ENCODE measurements around the gene CYRIA.

CYRIA gene

GRCh38 chr2:16640001-16640700, 25.5 kb downstream of the CYRIA start:
- no peak overlapping the region for H3K27ac ChIP-seq (ENCODE audit: low read depth, low read length, poor library complexity, severe bottlenecking)
- H3K27me3 ChIP-seq (ENCODE audit: insufficient read depth, low read length) = no peaks in the 10 kb centered on the region
- H3K79me2 ChIP-seq (ENCODE audit: insufficient read depth, low read length) = no peaks in the 10 kb centered on the region
- no peaks in the 10 kb centered on the region for H3K9me3 ChIP-seq (ENCODE audit: low read length)
- no peaks in the 10 kb centered on the region for H3F3A ChIP-seq (ENCODE audit: insufficient read depth, low read length)
- H2AFZ ChIP-seq (ENCODE audit: low read length) = no peak overlapping the region
- H3K4me1 ChIP-seq (ENCODE audit: insufficient read depth, low read length, severe bottlenecking) = peaks cover 44% of the 10 kb centered on the region
- H3K4me2 ChIP-seq (ENCODE audit: low read length) = no peak overlapping the region
- H4K20me1 ChIP-seq (ENCODE audit: insufficient read depth, low read length) = no peaks in the 10 kb centered on the region
- H3K9me2 ChIP-seq (ENCODE audit: low read depth, low read length) = no peaks in the 10 kb centered on the region
- H3K9ac ChIP-seq (ENCODE audit: low read length) = no peak overlapping the region
- H3K36me3 ChIP-seq (ENCODE audit: insufficient read depth, low read length) = peaks cover 5% of the 10 kb centered on the region
- no peak overlapping the region for H3K4me3 ChIP-seq (ENCODE audit: low read depth, low read length, poor library complexity, severe bottlenecking)
- no peak for TF ChIP-seq CTCF (IDR thresholded peaks at IDR 0.05; ENCODE audit: low read length)
- TF ChIP-seq EZH2 (IDR thresholded peaks at IDR 0.05; ENCODE audit: borderline replicate concordance, low read length) = no peak

GRCh38 chr2:16639431-16639830, 26.2 kb downstream of the CYRIA start:
- no peak overlapping the region; the same call in 1 of the 2 replicates for H3K4me2 ChIP-seq (ENCODE audit: low read length)
- no peaks in the 10 kb centered on the region for H3F3A ChIP-seq (ENCODE audit: insufficient read depth, low read length)
- no peak overlapping the region for H3K27ac ChIP-seq (ENCODE audit: low read depth, low read length, poor library complexity, severe bottlenecking)
- H3K9ac ChIP-seq (ENCODE audit: low read length) = no peak overlapping the region; the same call in 1 of the 2 replicates
- H3K27me3 ChIP-seq (ENCODE audit: insufficient read depth, low read length) = no peaks in the 10 kb centered on the region
- H3K4me3 ChIP-seq (ENCODE audit: low read depth, low read length, poor library complexity, severe bottlenecking) = no peak overlapping the region
- no peaks in the 10 kb centered on the region for H3K9me3 ChIP-seq (ENCODE audit: low read length)
- peaks cover 36% of the 10 kb centered on the region for H3K4me1 ChIP-seq (ENCODE audit: insufficient read depth, low read length, severe bottlenecking)
- peaks cover 5% of the 10 kb centered on the region for H3K36me3 ChIP-seq (ENCODE audit: insufficient read depth, low read length)
- H2AFZ ChIP-seq (ENCODE audit: low read length) = no peak overlapping the region
- H3K9me2 ChIP-seq (ENCODE audit: low read depth, low read length) = no peaks in the 10 kb centered on the region
- H4K20me1 ChIP-seq (ENCODE audit: insufficient read depth, low read length) = no peaks in the 10 kb centered on the region
- TF ChIP-seq CTCF (IDR thresholded peaks at IDR 0.05; ENCODE audit: low read length) (no peak), EZH2 (IDR thresholded peaks at IDR 0.05; ENCODE audit: borderline replicate concordance, low read length) (no peak)
- no peaks in the 10 kb centered on the region for H3K79me2 ChIP-seq (ENCODE audit: insufficient read depth, low read length)

- no peaks in the 10 kb centered on the region for H3K79me2 ChIP-seq (ENCODE audit: insufficient read depth, low read length)
- H3K4me2 ChIP-seq (ENCODE audit: low read length) = no peak overlapping the region; the same call in 1 of the 2 replicates
- H4K20me1 ChIP-seq (ENCODE audit: insufficient read depth, low read length) = no peaks in the 10 kb centered on the region
- H3K9ac ChIP-seq (ENCODE audit: low read length) = no peak overlapping the region; the same call in 1 of the 2 replicates
- no peaks in the 10 kb centered on the region for H3K9me3 ChIP-seq (ENCODE audit: low read length)
- no peak overlapping the region for H2AFZ ChIP-seq (ENCODE audit: low read length)
- H3K27ac ChIP-seq (ENCODE audit: low read depth, low read length, poor library complexity, severe bottlenecking) = no peak overlapping the region
- no peaks in the 10 kb centered on the region for H3K27me3 ChIP-seq (ENCODE audit: insufficient read depth, low read length)
- H3K36me3 ChIP-seq (ENCODE audit: insufficient read depth, low read length) = peaks cover 5% of the 10 kb centered on the region
- TF ChIP-seq EZH2 (IDR thresholded peaks at IDR 0.05; ENCODE audit: borderline replicate concordance, low read length) = no peak
- TF ChIP-seq CTCF (IDR thresholded peaks at IDR 0.05; ENCODE audit: low read length) = no peak
- H3K4me1 ChIP-seq (ENCODE audit: insufficient read depth, low read length, severe bottlenecking) = peaks cover 33% of the 10 kb centered on the region
- no peak overlapping the region for H3K4me3 ChIP-seq (ENCODE audit: low read depth, low read length, poor library complexity, severe bottlenecking)
- H3K9me2 ChIP-seq (ENCODE audit: low read depth, low read length) = no peaks in the 10 kb centered on the region
- no peaks in the 10 kb centered on the region for H3F3A ChIP-seq (ENCODE audit: insufficient read depth, low read length)
These were observed 26.7 kb downstream of the CYRIA start for GRCh38 chr2:16638946-16639345.
